HEK293 (cell line): ENCODE data around the gene TRIM56.

Source experiments
- GLIS1 ChIP-seq: fragments of 450-650 bp; formaldehyde crosslinking; IDR thresholded peaks from 2 replicates; pipeline ENCODE4 v1.5.1; 2016; ENCODE audit warnings: missing biosample characterization, missing genetic modification characterization
- HOXC10 ChIP-seq: sonication (generic); formaldehyde crosslinking; IDR thresholded peaks from 2 replicates; pipeline ENCODE4 v1.8.1; 2023; ENCODE audit warnings: mild to moderate bottlenecking, missing genetic modification reagents
- KLF16 ChIP-seq: fragments of 450-650 bp; formaldehyde crosslinking; IDR thresholded peaks from 2 replicates; pipeline ENCODE4 v1.5.1; 2017; ENCODE audit warnings: missing biosample characterization, missing genetic modification characterization
- MEIS1 ChIP-seq: sonication (generic); formaldehyde crosslinking; IDR thresholded peaks from 2 replicates; pipeline ENCODE4 v1.8.1; 2022; ENCODE audit warnings: missing genetic modification reagents, mild to moderate bottlenecking, borderline replicate concordance
- MYNN ChIP-seq: fragments of 450-650 bp; formaldehyde crosslinking; IDR thresholded peaks from 2 replicates; pipeline ENCODE4 v1.5.1; 2016; ENCODE audit warnings: missing biosample characterization, missing genetic modification characterization, borderline replicate concordance
- PATZ1 ChIP-seq: fragments of 450-650 bp; formaldehyde crosslinking; IDR thresholded peaks from 2 replicates; pipeline ENCODE4 v1.5.1; 2016; ENCODE audit warnings: missing biosample characterization, missing genetic modification characterization
- PRDM10 ChIP-seq: fragments of 450-650 bp; formaldehyde crosslinking; IDR thresholded peaks from 2 replicates; pipeline ENCODE4 v1.5.1; 2016; ENCODE audit warnings: missing biosample characterization, missing genetic modification characterization
- TSHZ1 ChIP-seq: fragments of 450-650 bp; formaldehyde crosslinking; IDR thresholded peaks from 2 replicates; pipeline ENCODE4 v1.5.1; 2016; ENCODE audit warnings: missing biosample characterization, missing genetic modification characterization, borderline replicate concordance
- ZBTB17 ChIP-seq: fragments of 450-650 bp; formaldehyde crosslinking; IDR thresholded peaks from 2 replicates; pipeline ENCODE4 v1.5.1; 2016; ENCODE audit warnings: missing biosample characterization, missing genetic modification characterization
- ZBTB20 ChIP-seq: fragments of 450-650 bp; formaldehyde crosslinking; IDR thresholded peaks from 2 replicates; pipeline ENCODE4 v1.5.1; 2016; ENCODE audit warnings: missing biosample characterization, missing genetic modification characterization
- ZBTB44 ChIP-seq: fragments of 450-650 bp; IDR thresholded peaks from 2 replicates; pipeline ENCODE4 v1.5.1; 2018; ENCODE audit warnings: missing biosample characterization, mild to moderate bottlenecking, missing genetic modification characterization
- ZFHX2 ChIP-seq: fragments of 450-650 bp; formaldehyde crosslinking; conservative IDR thresholded peaks from 2 replicates; pipeline ENCODE4 v1.5.1; 2016; ENCODE audit warnings: missing biosample characterization, missing genetic modification characterization
- ZFP41 ChIP-seq: fragments of 450-650 bp; formaldehyde crosslinking; IDR thresholded peaks from 2 replicates; pipeline ENCODE4 v1.5.1; 2016; ENCODE audit warnings: missing biosample characterization, missing genetic modification characterization, borderline replicate concordance
- ZFP69B ChIP-seq: fragments of 450-650 bp; formaldehyde crosslinking; IDR thresholded peaks from 2 replicates; pipeline ENCODE4 v1.5.1; 2016; ENCODE audit warnings: missing biosample characterization, missing genetic modification characterization
- ZNF114 ChIP-seq: fragments of 450-650 bp; formaldehyde crosslinking; IDR thresholded peaks from 2 replicates; pipeline ENCODE4 v1.5.0; 2017; ENCODE audit warnings: missing biosample characterization, missing genetic modification characterization
- ZNF16 ChIP-seq: fragments of 450-650 bp; formaldehyde crosslinking; IDR thresholded peaks from 2 replicates; pipeline ENCODE4 v1.5.1; 2016; ENCODE audit warnings: low read depth, missing biosample characterization, missing genetic modification characterization
- ZNF175 ChIP-seq: fragments of 450-650 bp; formaldehyde crosslinking; IDR thresholded peaks from 2 replicates; pipeline ENCODE4 v1.5.1; 2016; ENCODE audit warnings: missing biosample characterization, missing genetic modification characterization
- ZNF18 ChIP-seq: fragments of 450-650 bp; formaldehyde crosslinking; IDR thresholded peaks from 2 replicates; pipeline ENCODE4 v1.5.1; 2016; ENCODE audit warnings: missing biosample characterization, missing genetic modification characterization
- ZNF2 ChIP-seq: fragments of 450-650 bp; formaldehyde crosslinking; IDR thresholded peaks from 2 replicates; pipeline ENCODE4 v1.5.1; 2016; ENCODE audit warnings: missing biosample characterization, missing genetic modification characterization
- ZNF211 ChIP-seq: fragments of 450-650 bp; formaldehyde crosslinking; IDR thresholded peaks from 2 replicates; pipeline ENCODE4 v1.5.1; 2016; ENCODE audit warnings: low read depth, missing biosample characterization, missing genetic modification characterization
- ZNF391 ChIP-seq: fragments of 450-650 bp; formaldehyde crosslinking; IDR thresholded peaks from 2 replicates; pipeline ENCODE4 v1.5.1; 2016; ENCODE audit warnings: low read depth, missing biosample characterization, missing genetic modification characterization, borderline replicate concordance
- ZNF488 ChIP-seq: fragments of 450-650 bp; formaldehyde crosslinking; IDR thresholded peaks from 2 replicates; pipeline ENCODE4 v1.5.1; 2016; ENCODE audit warnings: missing biosample characterization, missing genetic modification characterization
- ZNF501 ChIP-seq: fragments of 450-650 bp; formaldehyde crosslinking; IDR thresholded peaks from 2 replicates; pipeline ENCODE4 v1.5.1; 2016; ENCODE audit warnings: missing biosample characterization, missing genetic modification characterization
- ZNF600 ChIP-seq: fragments of 450-650 bp; formaldehyde crosslinking; IDR thresholded peaks from 2 replicates; pipeline ENCODE4 v1.5.1; 2016; ENCODE audit warnings: missing biosample characterization, missing genetic modification characterization
- ZNF610 ChIP-seq: fragments of 450-650 bp; formaldehyde crosslinking; IDR thresholded peaks from 2 replicates; pipeline ENCODE4 v1.5.1; 2016; ENCODE audit warnings: missing biosample characterization, missing genetic modification characterization, borderline replicate concordance
- ZNF621 ChIP-seq: fragments of 450-650 bp; formaldehyde crosslinking; IDR thresholded peaks from 2 replicates; pipeline ENCODE4 v1.5.1; 2017; ENCODE audit warnings: missing biosample characterization, missing genetic modification characterization
- ZNF837 ChIP-seq: fragments of 450-650 bp; formaldehyde crosslinking; IDR thresholded peaks from 2 replicates; pipeline ENCODE4 v1.5.1; 2016; ENCODE audit warnings: missing biosample characterization, missing genetic modification characterization

The TRIM56 gene

GRCh38 chr7:101066141-101066832, 19.0 kb upstream of the TRIM56 start (continued):
- TF ChIP-seq ZNF391 (tag by site-specific recombination) (no peak), ZNF621 (tag by site-specific recombination) (no peak), TSHZ1 (tag by site-specific recombination) (no peak), MYNN (tag by site-specific recombination) (no peak), ZNF114 (tag by site-specific recombination) (no peak), ZNF837 (tag by site-specific recombination) (no peak), HOXC10 (no peak), ZNF488 (tag by site-specific recombination) (no peak), ZFHX2 (tag by site-specific recombination) (peak; percentile 19; the same call in 1 of the 2 replicates), ZNF211 (no peak), ZBTB44 (0 out of 2 replicates have a peak, but pooled peaks have one; percentile 3), ZNF501 (no peak), ZFP69B (tag by site-specific recombination) (peak; percentile 77), ZNF610 (tag by site-specific recombination) (no peak), ZBTB17 (tag by site-specific recombination) (peak; percentile 62), ZNF2 (peak; percentile 62; the same call in 1 of the 2 replicates), MEIS1 (CRISPR knock-in tag) (no peak), ZBTB20 (tag by site-specific recombination) (peak; percentile 72; the same call in 1 of the 2 replicates), ZFP41 (no peak), KLF16 (tag by site-specific recombination) (no peak), PATZ1 (tag by site-specific recombination) (peak; percentile 68), ZNF600 (tag by site-specific recombination) (peak; percentile 87), ZNF175 (tag by site-specific recombination) (no peak), GLIS1 (tag by site-specific recombination) (peak; percentile 99), ZNF18 (tag by site-specific recombination) (peak; percentile 95), ZNF16 (tag by site-specific recombination) (no peak), PRDM10 (tag by site-specific recombination) (peak; percentile 79)
